SK-N-MC (cell line): ENCODE results near the gene SPOP.

Experiments
- EZH2 ChIP-seq: fragments of 200-600 bp; sonication (generic); IDR thresholded peaks from one replicate; pipeline ENCODE4 v1.6.1; 2017; ENCODE audit warnings: antibody characterized with exemption
- FOXP2 ChIP-seq: optimal IDR thresholded peaks from 2 replicates; pipeline ENCODE3; 2011; ENCODE audit warnings: mild to moderate bottlenecking, moderate library complexity; ENCODE audit not compliant: insufficient read depth; ENCODE audit errors: extremely low read length, control extremely low read depth
- POLR2AphosphoS5 ChIP-seq: IDR thresholded peaks from 2 replicates; pipeline ENCODE4 v1.6.1; 2012; ENCODE audit warnings: mild to moderate bottlenecking, low read depth, low read length, borderline replicate concordance

GRCh38 chr17:49694847-49695697 is 17.2 kb upstream of the SPOP start:
- no peak for TF ChIP-seq FOXP2
- no peak for TF ChIP-seq POLR2AphosphoS5
- TF ChIP-seq EZH2: no peak
